ENCODE results near the gene SLAIN2.
"Not testable (repeated sequence)": the region's sequence is repeated elsewhere in the genome, so short reads cannot be mapped to it uniquely, and the experiment has no call there.

The SLAIN2 gene

GRCh38 chr4:48305508-48305907, 35.8 kb upstream of the SLAIN2 start:
- DNase-seq (ENCODE audit: low read depth in 2 of 2), result no peak
- H3K4me3 ChIP-seq (replicated peaks in 1 of 2; ENCODE audit: low read depth in 2 of 2, low read length in 2 of 2), result no peak overlapping the region
- TF ChIP-seq, protein P1, sequence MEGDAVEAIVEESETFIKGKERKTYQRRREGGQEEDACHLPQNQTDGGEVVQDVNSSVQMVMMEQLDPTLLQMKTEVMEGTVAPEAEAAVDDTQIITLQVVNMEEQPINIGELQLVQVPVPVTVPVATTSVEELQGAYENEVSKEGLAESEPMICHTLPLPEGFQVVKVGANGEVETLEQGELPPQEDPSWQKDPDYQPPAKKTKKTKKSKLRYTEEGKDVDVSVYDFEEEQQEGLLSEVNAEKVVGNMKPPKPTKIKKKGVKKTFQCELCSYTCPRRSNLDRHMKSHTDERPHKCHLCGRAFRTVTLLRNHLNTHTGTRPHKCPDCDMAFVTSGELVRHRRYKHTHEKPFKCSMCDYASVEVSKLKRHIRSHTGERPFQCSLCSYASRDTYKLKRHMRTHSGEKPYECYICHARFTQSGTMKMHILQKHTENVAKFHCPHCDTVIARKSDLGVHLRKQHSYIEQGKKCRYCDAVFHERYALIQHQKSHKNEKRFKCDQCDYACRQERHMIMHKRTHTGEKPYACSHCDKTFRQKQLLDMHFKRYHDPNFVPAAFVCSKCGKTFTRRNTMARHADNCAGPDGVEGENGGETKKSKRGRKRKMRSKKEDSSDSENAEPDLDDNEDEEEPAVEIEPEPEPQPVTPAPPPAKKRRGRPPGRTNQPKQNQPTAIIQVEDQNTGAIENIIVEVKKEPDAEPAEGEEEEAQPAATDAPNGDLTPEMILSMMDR (IDR thresholded peaks at IDR 0.05; ENCODE audit: low read depth, low read length), result no peak

DNA sequence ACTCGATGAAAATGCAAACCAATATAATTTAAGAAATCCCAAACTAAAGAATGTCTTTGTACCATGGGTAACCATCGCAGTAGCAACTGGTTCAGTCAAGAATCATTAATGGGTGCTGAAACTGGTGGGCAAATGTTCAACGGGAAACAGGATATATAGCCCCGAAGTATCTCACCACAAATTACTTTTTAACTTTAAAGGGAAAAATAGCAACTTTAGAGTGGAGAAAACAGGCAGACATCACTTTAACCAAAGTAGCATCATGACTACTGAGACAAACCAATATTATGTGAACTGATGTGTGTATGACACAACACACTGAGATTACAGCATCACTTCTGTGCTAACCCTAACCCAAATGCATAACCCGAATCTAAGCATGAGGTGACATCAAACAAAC, 33.8 kb upstream of the SLAIN2 start:
- TF ChIP-seq, protein P1 (IDR thresholded peaks at IDR 0.05; ENCODE audit: low read depth, low read length), result no peak
- H3K4me3 ChIP-seq (replicated peaks in 1 of 2; ENCODE audit: low read depth in 2 of 2, low read length in 2 of 2), result no peak overlapping the region
- DNase-seq (ENCODE audit: low read depth in 2 of 2), result no peak

- no peak overlapping the region for H3K4me3 ChIP-seq (replicated peaks in 1 of 2; ENCODE audit: low read depth in 2 of 2, low read length in 2 of 2)
- no peak for DNase-seq (ENCODE audit: low read depth in 2 of 2)
- TF ChIP-seq, protein P1 (IDR thresholded peaks at IDR 0.05; ENCODE audit: low read depth, low read length), result no peak
These were observed 32.4 kb upstream of the SLAIN2 start for GRCh38 chr4:48308901-48309300.

DNA sequence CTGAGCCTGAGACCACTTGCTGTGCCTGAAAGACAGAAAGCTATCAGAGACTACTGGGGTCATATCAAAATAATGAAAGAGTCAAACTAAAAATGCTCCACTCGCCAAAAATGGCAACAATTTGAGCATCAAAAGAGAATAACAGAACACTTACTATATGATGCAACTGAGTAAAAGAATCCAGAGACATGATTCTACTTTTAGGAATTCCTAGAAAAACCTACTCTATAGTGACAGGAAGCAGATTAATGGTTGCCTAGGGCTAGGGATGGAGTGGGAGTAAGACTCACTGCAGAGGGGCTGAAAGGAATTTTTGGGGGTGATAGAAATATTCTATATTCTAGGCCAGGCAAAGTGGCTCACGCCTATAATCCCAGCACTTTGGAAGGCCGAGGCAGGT, 29.4 kb upstream of the SLAIN2 start:
- TF ChIP-seq, protein P1 (IDR thresholded peaks at IDR 0.05; ENCODE audit: low read depth, low read length), result no peak
- no peak overlapping the region for H3K4me3 ChIP-seq (replicated peaks in 1 of 2; ENCODE audit: low read depth in 2 of 2, low read length in 2 of 2)
- no peak for DNase-seq (ENCODE audit: low read depth in 2 of 2)

GRCh38 chr4:48314746-48315145, 26.6 kb upstream of the SLAIN2 start:
- not testable (repeated sequence) for H3K4me3 ChIP-seq (replicated peaks in 1 of 2; ENCODE audit: low read depth in 2 of 2, low read length in 2 of 2); DNase-seq (ENCODE audit: low read depth in 2 of 2)

DNA sequence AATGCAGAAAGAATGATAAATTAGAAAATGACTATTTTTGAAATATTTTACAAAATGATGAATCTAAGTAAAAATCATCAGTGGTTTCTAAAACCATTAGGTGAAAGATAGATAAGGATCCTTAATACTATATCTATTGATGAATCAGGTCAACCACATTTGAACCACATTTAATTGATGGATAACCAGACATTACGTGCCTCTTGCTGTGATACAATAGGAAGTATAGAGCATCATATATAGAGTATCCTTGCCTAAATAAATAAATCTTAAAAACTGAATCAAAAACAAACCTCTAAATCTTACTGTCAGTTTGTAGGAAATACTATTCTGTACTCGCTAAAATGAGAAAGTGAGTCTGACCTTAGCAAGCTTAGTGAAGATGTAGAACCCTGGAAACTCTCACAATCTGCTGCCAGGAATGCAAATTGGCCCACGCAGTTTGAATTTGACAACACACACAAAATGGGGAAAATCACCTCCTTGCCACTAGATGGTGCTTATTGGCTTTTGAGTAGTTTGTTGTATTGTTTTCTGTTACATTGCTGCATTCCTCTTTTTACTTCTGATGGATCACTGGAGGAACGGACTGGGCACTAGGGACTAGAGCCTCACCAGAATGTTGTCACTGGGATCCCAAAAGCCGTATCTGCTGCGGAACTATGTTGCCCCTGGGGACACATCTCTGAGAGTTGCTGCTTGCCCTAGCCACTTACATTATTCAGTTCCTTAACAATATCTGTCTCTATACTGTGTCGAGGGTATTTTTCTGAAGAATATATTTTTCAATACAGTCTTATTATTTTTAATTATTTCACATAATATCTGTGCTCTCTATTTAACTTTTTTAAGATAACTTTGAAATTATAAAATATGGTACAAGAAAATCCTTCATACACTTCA, 25.4 kb upstream of the SLAIN2 start:
- TF ChIP-seq, protein P1 (IDR thresholded peaks at IDR 0.05; ENCODE audit: low read depth, low read length), result peak; percentile 79
- H3K4me3 ChIP-seq (replicated peaks in 1 of 2; ENCODE audit: low read depth in 2 of 2, low read length in 2 of 2), result no peak overlapping the region
- DNase-seq (ENCODE audit: low read depth in 2 of 2), result peak; percentile 80 to 83

DNA sequence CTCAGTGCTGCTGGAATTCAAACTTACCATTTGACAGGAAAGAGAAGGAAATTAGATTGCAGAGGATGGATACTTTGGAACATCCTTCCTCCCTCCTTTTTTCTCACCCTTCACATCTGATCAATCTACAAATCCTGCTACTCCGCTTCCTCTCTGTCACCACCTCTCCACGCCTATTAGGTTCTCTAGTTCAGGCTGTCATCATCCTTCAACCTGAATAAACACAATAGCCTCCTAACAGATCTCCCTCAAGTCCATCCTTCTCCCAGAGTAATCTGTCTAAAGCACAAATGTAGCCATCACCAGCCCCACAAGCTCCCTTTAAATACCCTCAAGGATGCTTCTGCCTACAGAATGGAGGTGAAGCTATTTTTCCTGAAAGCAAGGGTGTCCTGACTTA, 20.0 kb upstream of the SLAIN2 start:
- DNase-seq (ENCODE audit: low read depth in 2 of 2), result no peak
- no peak overlapping the region for H3K4me3 ChIP-seq (replicated peaks in 1 of 2; ENCODE audit: low read depth in 2 of 2, low read length in 2 of 2)
- TF ChIP-seq, protein P1 (IDR thresholded peaks at IDR 0.05; ENCODE audit: low read depth, low read length), result no peak
